HG03520 (cell line): Measurements from ENCODE around the gene RASGRF1.
"Not testable (repeated sequence)": the region's sequence is repeated elsewhere in the genome, so short reads cannot be mapped to it uniquely, and the experiment has no call there.

Experiments used
- ATAC-seq: cut with Tn5 transposase; IDR thresholded peaks from one replicate; pipeline ENCODE4 v1.9.1; 2021; ENCODE audit warnings: mild to moderate bottlenecking, moderate library complexity; ENCODE audit not compliant: unreplicated experiment

The RASGRF1 gene

DNA sequence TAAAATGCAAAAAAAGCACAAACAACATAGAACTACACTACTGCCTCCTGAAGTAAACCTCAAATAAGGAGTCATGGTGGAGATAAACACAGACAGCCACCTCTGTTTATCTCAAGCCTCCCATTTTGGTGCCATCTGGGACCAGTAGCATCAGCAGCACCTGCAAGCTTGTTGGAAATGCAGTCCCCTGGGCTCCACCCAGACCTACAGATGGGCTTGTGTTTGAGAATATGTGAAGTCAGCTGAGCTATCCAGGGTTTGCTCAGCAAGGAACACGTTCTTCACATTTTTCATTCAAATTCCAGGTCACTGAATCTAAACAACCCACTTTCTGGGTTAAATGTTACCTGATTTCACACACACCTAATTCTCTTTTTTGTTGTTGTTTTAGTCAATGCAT, 45.5 kb downstream of the RASGRF1 start:
- ATAC-seq: no peak

DNA sequence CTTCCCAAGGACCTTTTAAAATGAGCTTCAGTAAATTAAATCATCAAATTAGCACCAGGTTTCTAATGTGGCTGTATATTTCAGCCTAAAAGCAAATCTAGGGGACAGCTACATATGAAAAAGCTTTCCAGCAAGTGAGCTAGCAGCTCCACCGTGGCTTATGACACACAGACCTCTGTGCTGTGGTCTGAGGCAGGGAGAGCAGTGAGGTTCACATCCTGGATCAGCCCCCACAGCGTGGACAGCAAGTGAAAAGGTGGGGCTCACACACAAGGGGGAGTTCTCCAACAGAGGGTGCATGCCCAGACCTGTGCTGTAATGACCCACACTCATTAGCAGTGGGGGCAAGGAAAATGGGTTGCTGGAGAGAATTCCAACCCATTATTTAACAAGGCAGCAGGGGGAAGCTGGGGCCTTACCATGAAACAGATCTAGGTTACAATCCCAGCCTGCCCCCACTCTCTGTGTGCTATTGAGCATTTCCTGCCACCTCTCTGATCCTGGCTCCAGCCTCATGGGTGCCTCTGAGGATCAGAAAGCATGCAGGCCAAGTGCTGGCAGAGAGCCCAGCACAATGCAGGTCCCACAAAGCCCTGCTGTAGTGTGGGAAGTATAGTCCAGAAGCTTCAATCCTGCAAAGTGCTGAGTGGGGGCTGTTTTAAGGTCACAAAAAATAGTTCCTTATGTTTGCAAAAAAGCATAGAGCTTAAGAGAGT, 48.2 kb downstream of the RASGRF1 start:
- no peak for ATAC-seq

DNA sequence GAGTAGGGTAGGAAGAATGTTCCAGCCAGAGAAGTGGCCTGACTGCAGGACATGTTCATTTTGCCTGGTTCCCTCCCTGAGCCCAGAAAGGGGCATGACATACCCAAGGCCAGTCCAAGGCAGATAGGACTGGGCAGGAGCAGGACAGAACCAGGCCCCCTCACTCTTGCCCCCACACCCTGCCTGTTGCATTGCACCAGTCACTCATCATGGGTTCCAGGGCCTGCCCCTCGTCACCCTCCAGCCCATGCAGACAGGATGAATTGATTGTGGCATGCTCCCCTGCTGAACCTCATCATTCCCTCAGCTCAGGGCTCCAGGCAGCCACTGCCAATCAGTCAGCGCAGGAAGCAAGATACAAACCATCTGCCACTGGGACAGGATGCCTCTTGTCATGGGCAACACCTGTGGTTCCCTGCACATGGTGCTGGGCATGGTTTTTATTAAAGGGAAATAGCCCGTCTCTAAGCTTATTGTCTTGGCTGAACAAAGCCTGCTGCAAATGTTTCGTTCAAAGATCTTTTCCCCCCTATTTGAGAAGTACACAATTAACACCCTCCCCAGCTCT, 48.9 kb downstream of the RASGRF1 start:
- ATAC-seq: no peak

DNA sequence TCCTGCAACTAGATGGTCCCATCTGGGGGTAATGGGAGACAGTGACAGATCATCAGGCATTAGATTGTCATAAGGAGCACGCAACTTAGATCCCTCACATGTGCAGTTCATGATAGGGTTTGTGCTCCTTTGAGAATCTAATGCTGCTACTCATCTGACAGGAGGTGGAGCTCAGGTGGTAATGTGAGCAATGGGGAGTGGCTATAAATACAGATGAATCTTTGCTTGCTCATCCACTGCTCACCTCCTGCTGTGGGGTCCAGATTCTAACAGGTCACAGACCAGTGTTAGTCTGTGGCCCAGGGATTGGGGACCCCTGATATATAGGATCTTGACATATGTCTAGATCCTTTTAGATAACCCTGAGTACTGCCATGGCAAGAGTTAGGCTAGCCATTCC, 52.7 kb downstream of the RASGRF1 start:
- no peak for ATAC-seq

DNA sequence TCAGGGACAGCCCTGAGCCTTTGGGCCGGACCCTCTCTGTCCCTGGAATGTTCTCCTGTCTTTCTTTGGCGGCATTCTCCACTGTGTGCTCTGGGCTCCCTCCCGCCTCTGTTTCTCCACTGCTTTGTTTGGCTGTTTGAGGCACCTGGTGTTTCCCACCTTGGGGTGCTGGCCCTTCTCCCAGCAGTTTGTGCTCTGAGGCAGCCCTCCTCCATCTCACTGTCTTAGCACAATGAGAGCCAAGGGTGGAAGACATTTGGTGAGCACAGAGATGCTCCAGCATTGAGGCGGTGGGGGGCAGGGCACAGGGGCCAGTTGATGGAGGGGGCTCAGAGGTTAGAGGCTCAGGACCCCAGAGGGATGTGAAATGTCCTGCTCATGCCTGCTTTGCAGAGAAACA, 54.3 kb downstream of the RASGRF1 start:
- ATAC-seq: no peak

DNA sequence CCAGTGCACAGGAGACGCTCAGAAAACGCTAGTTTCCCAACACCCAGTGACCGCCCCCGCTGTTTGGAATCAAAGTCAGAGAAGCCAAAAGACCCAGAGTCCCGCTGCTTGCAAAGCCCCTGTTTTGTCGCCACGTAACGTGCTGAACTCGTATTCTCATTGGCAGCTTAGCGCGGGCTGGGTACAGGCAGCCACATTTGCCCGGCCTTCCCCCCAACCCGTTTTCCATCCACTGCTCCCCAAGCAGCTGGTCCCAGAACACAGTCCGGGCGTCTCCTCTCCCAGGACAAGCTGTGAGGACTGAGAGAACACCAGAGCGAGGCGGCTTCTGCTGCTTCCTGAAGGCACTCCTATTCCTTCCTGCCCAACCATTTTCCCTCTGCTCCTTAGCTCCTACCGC, 54.8 kb downstream of the RASGRF1 start:
- ATAC-seq: no peak

DNA sequence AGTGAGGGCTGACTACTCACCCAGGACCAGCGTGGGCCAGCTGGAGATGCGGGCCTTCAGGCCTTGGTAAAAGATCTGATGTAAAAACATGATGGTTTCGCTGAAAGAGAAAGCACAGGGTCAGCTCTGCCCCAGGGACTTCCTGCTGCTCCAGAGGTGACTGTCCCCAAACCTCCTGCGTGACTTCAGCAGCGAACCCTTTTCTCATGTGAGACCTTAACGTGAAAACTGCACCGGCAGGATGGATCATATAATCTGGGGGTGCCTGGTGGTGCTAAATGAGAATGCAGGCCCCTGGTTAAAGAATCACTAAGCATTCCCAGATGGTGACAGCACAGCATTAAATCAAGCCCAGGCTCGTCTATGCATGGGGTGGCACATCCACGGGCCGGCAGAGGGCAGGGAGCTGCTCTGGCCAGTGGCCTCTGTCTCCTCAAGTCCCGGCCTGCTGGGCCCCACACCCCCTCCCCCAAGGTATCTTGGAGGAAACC, 55.4 kb downstream of the RASGRF1 start:
- ATAC-seq: no peak

DNA sequence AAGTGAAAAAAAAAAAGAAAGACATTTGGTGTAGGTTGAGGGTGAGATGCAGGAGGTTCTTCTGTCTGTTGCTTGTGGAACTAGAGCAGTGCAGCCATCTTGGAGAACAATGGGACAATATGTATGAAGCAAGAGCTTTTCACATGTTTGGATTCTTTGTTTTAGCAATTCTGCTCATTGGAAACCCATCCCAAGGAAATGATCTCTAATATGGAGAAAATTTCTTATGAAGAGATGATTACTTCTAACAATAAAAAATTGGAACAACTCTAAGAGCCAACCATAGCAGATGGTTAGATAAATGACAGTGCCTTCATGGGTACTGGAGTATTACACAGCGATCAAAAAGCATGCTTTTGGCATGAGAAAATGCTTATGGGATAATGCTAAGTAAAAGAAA, 56.3 kb downstream of the RASGRF1 start:
- ATAC-seq: no peak

DNA sequence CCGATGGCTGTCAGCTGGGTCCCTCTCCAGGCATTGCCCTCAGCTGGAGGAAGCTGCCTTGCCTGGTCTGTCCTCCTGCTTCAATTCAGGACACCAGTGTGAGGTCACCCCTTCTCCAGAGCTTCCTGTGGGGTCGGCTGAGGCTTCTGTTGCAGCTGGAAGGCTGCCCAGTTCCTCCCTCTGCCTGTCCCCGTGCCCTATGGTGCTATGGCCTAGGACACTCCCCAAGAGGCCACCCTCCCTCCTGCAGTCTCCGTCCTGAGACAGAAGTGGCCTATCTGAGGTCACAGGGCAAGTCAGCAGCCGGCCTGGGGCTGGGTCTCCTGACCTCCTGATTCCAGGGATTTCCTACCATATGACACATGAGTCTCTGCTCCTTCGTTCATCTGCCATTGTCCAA, 57.9 kb downstream of the RASGRF1 start:
- no peak for ATAC-seq

DNA sequence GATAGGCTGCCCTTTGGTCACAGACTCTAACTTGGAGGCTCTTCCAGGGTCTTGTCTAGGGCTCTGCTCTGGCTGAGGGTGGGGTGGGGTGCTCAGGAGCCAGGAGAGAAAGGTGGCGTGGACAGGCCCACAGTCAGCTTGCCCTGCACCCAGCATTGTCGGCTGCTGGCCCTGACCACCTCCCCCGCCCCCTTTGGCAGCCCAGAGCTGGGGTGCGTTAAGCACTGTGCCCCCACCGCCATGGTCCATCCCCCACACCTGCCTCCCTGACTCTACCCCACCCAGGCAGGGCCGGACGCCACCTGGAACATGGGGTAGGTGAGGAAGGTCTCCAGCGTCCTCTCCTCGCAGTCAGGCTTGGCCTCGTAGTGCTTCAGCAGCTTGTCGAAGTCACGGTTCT, 58.8 kb downstream of the RASGRF1 start:
- ATAC-seq: no peak

DNA sequence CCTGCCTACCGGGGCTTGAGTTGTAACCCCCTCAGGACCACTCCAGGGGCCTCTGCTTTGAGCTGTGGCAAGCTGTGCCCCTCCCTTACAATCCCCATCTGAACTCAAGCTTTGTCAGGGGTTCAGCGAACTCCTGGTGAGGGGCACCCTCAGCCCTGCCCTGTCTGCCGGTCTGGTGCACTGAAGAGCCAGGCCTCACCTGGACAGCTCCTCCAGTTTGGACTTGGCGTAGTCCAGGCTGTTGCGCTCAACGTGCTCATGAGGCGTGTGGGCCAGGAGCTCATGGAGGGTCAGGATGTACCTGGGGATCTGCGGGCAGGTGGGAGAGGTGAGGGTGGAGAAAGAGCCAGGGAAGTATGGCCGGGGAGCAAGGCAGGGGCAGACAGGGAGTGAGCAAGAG, 59.4 kb downstream of the RASGRF1 start:
- no peak for ATAC-seq

DNA sequence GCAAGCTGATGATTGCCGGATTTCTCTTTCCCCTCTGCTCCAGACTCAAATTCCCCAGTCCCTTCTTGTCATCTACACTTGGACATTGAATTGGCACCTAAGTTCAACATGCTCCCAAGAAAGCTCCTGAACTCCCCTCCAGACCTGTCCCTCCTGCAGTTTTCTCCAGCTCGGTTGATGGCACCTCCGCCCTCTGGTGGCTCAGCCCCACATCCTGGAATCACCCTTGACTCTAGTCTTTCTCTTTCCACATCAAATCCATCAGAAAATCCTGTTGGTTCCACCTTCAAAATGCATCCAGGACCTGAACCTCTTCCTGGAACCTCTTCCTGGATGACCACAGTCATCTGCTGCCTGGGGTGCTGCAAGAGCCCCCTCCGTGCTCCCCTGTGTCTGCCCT, 60.1 kb downstream of the RASGRF1 start:
- ATAC-seq: no peak

DNA sequence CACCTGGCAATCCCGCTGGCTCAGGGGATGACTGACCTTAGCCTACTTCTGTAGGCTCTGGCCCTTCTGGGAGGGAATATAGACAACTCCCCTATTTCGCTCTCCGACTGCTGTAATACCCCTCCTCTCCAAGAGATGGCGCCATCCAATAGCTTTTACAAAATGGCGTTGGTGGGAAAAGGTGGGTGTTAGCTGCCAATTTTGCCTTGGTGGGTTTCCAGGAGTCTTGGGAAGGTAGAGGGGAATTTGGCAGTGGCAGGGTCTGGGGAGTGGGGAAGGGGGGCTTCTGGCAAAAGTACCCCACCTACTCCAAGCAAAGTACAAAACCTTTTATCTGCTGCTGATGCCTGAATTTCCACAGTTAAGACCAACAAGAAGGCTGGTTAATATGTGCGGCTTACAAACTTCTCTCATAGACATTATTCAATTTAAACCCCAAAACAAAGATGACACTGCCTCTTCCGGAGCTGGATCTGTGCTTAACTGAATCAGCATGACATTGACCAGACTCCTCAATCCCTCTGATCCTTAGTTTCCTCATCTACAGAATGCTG, 62.1 kb downstream of the RASGRF1 start:
- ATAC-seq: no peak

DNA sequence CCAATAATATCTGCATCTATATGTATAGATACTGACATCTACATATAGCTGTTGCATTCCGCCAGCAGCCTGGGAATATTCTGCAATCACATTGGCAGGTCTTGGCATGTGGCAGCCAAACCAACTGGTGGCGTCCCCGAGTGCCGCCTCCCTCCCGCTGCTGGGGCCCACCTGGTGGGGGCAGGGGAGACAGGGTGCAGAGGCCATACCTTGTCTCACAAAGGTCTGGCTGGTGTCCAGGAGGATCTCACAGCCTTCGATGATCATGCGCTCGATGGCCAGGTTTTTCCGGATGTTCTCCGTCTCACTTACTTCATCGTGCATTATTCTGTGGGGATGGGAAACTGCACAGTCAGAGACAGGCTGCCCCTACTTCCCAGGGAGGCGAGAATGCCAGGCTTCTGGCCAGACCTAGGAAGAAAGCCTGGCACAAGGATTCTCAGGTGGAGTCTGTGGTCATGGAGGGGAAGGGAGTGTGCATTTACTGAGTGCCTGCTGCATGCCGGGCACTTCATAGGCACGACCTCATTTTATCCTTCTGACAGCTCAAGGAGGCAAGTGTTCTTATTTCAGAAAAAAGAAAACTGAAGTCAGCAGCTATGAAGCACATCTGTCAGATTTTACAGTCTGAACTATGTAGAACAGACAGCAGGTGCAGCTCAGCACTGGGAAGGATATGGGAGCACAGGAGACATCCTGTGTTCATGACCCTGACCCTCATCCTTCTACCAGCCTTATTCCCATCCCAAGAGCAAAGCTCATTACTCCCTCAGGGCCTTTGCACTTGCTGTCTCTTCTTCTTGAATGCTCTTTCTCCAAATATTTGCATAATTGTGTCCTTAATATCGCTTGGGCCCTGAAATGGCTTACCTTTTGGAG, 62.8 kb downstream of the RASGRF1 start:
- no peak for ATAC-seq

DNA sequence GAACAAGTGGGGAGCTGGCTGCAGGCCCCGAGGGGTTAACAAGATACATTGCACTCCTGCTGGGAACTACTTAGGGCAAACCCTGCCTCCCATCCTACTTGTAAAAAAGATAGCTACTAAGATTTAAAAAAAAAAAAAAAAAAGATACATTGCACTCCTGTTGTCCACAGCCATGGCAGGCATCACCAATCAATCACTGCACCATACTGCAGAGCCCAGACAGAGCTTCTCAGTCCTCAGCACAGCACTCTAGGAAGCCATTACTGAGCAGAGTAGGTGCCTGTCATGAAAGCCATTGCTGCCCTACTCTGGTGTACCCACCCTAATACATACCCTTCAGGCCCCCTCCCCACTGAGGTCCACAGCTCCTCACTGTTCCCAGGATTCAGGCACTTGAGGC, 64.8 kb downstream of the RASGRF1 start:
- ATAC-seq: no peak

DNA sequence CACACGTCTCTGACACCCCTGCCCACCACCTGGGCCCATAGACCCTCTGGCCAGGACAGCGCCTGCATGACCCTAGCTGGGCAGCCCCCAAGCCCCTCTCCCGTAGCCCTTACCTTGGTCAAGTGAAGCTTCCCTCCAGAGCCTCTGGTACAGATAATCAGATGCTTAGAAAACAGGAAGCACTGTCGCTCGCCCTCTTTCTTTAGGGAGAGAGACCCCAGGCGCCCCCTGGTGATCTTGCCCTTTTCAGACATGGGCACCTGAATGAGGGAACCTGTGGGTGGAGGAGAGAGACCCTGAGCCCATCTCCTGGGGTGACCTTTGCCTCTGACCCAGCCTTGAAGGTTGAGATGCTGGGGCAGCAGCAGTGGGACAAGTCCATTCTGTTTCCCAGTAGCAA, 65.4 kb downstream of the RASGRF1 start:
- ATAC-seq: no peak

DNA sequence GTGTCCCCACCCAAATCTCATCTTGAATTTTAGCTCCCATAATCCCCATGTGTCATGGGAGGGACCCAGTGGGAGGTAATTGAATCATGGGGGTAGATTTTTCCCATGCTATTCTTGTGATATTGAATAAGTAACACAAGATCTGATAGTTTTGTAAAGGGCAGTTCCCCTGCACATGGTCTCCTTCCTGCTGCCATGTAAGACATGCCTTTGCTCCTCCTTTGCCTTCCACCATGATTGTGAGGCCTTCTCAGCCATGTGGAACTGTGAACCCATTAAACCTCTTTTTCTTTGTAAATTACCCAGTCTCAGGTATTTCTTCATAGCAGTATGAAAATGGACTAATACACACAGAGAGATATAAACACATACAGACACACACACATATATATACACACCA, 66.1 kb downstream of the RASGRF1 start:
- ATAC-seq: not testable (repeated sequence)

DNA sequence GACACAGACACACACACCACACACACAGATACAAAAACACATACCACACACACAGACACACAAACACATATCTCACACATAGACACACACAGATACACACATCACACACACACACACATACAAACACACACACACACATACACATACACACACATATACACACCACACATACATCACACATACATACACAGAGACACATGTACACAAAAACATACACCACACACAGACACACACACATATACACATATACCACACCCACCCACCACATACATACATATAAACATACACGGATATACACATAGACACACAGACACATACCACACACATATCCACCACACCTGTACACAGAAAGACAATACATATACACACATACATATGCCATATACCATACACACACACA, 66.7 kb downstream of the RASGRF1 start:
- ATAC-seq: no peak

DNA sequence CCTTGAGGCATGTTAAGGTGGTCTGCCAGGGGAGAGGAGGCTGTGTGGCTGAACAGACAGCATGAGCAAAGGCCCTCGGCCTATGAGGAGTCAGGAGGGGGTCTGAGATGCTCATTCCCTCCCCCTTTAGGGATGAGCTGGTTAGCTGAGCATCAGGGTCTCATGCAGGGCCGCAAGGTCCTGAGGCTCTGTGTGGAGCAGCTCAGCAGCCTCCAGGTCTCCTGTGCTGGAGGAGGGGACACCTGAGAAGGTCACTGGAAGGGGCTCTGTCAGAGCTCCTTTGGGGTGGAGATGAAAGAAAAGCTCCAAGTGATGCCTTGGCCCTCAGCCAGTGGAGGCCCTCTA, 67.1 kb downstream of the RASGRF1 start:
- no peak for ATAC-seq

DNA sequence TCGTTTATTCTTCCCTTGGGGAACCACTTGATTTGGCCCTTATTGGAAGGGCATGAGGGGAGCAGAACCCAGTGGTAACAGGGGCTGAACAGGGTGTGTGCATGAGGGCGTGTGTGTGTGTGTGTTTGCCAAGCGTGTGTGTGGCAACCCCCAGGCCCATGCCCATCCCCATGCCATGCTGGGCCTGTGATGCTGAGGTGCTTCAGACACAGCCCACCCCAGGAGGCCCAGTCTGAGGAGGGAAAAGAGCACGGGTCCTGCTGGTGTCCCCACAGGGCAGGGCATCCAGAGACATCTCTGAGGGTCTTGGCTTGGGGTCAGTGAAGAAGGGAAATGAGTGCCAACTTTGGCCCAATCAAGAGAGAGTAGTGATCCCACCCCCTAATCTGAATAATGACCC, 71.6 kb downstream of the RASGRF1 start:
- ATAC-seq: no peak

DNA sequence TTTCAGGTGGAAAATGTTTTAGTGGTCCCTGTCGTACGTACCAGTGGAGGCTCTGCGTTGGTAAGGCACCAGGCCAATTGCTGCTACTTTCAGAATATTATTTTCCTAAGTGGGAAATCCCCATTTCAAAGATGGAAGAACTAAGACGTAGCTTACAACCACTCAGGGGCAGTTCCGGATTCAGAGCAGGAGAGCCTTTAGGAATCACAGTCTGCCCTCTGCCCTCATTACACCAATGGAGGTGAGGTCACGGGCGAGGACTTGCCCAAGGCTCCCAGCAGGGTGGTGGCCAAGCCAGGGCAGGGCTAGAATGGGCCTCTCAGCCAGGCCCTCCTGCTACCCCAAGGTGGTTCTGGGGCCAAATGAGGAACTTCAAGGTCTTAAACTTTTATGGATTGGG, 72.6 kb downstream of the RASGRF1 start:
- no peak for ATAC-seq
